GM23248 (cell line): Measurements from ENCODE around the gene DMC1.

ENCODE experiments used
- EZH2 ChIP-seq: fragments of 200-600 bp; sonication (generic); IDR thresholded peaks from 2 replicates; pipeline ENCODE4 v1.6.1; 2018; ENCODE audit warnings: antibody characterized with exemption, mild to moderate bottlenecking; ENCODE audit not compliant: insufficient read depth, poor library complexity, severe bottlenecking
- EZH2phosphoT487 ChIP-seq: fragments of 200-600 bp; sonication (generic); IDR thresholded peaks from 2 replicates; pipeline ENCODE4 v1.6.1; 2018; ENCODE audit warnings: antibody characterized with exemption, moderate library complexity, mild to moderate bottlenecking, low read depth; ENCODE audit not compliant: insufficient read depth

DNA sequence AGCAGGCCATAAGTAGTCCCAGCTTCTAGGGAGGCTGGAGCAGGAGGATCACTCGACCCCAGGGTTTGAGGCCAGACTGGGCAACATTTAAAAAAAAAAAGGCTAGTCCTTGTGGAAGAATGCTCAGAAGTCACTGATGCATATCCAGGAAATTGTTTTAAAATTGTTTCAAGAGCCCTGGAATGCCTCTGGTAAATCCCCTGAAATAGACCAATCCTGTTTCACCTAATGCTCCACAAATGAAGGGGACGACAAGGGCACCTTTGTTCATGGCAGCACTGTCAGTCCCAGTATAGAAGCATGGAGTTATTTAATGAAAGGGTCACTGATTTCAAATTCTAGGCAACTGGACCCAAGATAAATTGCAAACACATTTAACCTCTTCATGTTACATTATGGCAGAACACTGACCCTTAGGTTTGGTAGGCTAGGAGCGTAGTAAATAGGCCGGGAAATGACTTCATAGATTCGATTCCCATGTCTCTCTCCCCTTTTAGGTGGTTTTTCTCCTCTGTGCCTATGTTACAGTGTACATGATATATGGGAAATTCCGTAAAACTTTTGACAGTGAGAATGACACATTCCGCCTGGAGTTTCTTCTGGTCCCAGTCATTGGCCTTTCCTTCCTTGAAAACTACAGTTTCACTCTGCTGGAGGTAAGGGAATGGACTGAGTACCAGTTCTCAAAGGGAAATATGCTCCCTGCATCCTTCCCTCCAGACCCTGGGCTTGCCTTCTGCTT is 90.7 kb downstream of the DMC1 start:
- TF ChIP-seq EZH2 (no peak), EZH2phosphoT487 (no peak)
